ENCODE results near the gene CC2D2A.
A peak's percentile ranks its signal among the peaks of the same experiment; 100 is the strongest.

Gene CC2D2A

GRCh38 chr4:15466596-15466995 lies 3.1 kb upstream of the CC2D2A start:
- DNase-seq (ENCODE audit: low spot score) = no peak

GRCh38 chr4:15470128-15470475 lies 420 bp downstream of the CC2D2A start:
- no peak for DNase-seq (ENCODE audit: low spot score)

- DNase-seq (ENCODE audit: low spot score) = no peak
Observed at GRCh38 chr4:15476396-15476795, 6.7 kb downstream of the CC2D2A start.

- no peak for DNase-seq (ENCODE audit: low spot score)
Observed at GRCh38 chr4:15478724-15479088, 9.0 kb downstream of the CC2D2A start.

- peak; percentile 73 for DNase-seq (ENCODE audit: low spot score)
Observed at GRCh38 chr4:15479089-15479912, 9.6 kb downstream of the CC2D2A start.

GRCh38 chr4:15479913-15480185 lies 10.2 kb downstream of the CC2D2A start:
- DNase-seq (ENCODE audit: low spot score) = no peak

GRCh38 chr4:15481961-15482745 lies 12.5 kb downstream of the CC2D2A start:
- DNase-seq (ENCODE audit: low spot score) = no peak

- no peak for DNase-seq (ENCODE audit: low spot score)
Observed at GRCh38 chr4:15482842-15483241, 13.2 kb downstream of the CC2D2A start.

- DNase-seq (ENCODE audit: low spot score) = no peak
Observed at GRCh38 chr4:15488136-15488535, 18.5 kb downstream of the CC2D2A start.

- no peak for DNase-seq (ENCODE audit: low spot score)
Observed at GRCh38 chr4:15488658-15489470, 19.2 kb downstream of the CC2D2A start.

- no peak for DNase-seq (ENCODE audit: low spot score)
Observed at GRCh38 chr4:15489551-15489950, 19.9 kb downstream of the CC2D2A start.

- no peak for DNase-seq (ENCODE audit: low spot score)
Observed at GRCh38 chr4:15493411-15493810, 23.7 kb downstream of the CC2D2A start.

- DNase-seq (ENCODE audit: low spot score) = no peak
Observed at GRCh38 chr4:15495621-15496020, 25.9 kb downstream of the CC2D2A start.

GRCh38 chr4:15498356-15498755 lies 28.7 kb downstream of the CC2D2A start:
- DNase-seq (ENCODE audit: low spot score) = no peak

GRCh38 chr4:15500701-15501100 lies 31.0 kb downstream of the CC2D2A start:
- no peak for DNase-seq (ENCODE audit: low spot score)

GRCh38 chr4:15501941-15502340 lies 32.3 kb downstream of the CC2D2A start:
- no peak for DNase-seq (ENCODE audit: low spot score)

- no peak for DNase-seq (ENCODE audit: low spot score)
Observed at GRCh38 chr4:15502384-15502783, 32.7 kb downstream of the CC2D2A start.

- DNase-seq (ENCODE audit: low spot score) = no peak
Observed at GRCh38 chr4:15504041-15504440, 34.4 kb downstream of the CC2D2A start.

GRCh38 chr4:15506464-15506863 lies 36.8 kb downstream of the CC2D2A start:
- no peak for DNase-seq (ENCODE audit: low spot score)

GRCh38 chr4:15507679-15508078 lies 38.0 kb downstream of the CC2D2A start:
- DNase-seq (ENCODE audit: low spot score) = no peak

GRCh38 chr4:15510961-15511360 lies 41.3 kb downstream of the CC2D2A start:
- DNase-seq (ENCODE audit: low spot score) = no peak

- DNase-seq (ENCODE audit: low spot score) = no peak
Observed at GRCh38 chr4:15513545-15513944, 43.9 kb downstream of the CC2D2A start.

- no peak for DNase-seq (ENCODE audit: low spot score)
Observed at GRCh38 chr4:15515106-15515505, 45.4 kb downstream of the CC2D2A start.

Data from COLO829 (cell line).